OCI-LY1 (cell line): Measurements from ENCODE around the gene ZNF165.

Experiments
- EZH2 ChIP-seq: fragments of 200-600 bp; sonication (generic), shearing (Covaris generic); IDR thresholded peaks from 2 replicates; pipeline ENCODE4 v1.8.0; 2017; ENCODE audit warnings: borderline replicate concordance, mixed run types, mild to moderate bottlenecking, antibody characterized with exemption, low read length, moderate library complexity, mixed read lengths
- TF ChIP-seq, protein P1 (sequence below): fragments of 200-600 bp; sonication (generic), shearing (Covaris generic); IDR thresholded peaks from 2 replicates; pipeline ENCODE4 v1.5.1; 2017; ENCODE audit warnings: mild to moderate bottlenecking, antibody characterized with exemption, low read length, moderate library complexity, mixed read lengths

DNA sequence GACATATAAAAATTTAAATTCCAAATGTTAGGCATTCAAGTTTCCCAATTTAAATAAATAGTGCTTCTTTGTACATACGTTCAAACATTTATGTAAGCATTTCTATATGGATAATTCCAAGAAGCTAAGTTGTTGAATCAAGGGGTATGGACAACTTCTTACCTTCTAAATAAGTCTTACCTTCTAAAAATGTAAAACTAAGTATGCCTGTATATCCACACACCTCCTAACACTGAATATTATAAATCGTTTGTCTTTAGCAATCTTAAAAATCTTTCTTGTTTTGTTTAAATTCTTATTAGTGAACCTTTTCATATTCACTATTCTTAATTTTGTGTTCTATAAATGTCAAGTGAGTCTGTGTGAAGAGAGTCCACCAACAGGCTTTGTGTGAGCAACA lies 41.5 kb downstream of the ZNF165 start:
- TF ChIP-seq, protein P1, sequence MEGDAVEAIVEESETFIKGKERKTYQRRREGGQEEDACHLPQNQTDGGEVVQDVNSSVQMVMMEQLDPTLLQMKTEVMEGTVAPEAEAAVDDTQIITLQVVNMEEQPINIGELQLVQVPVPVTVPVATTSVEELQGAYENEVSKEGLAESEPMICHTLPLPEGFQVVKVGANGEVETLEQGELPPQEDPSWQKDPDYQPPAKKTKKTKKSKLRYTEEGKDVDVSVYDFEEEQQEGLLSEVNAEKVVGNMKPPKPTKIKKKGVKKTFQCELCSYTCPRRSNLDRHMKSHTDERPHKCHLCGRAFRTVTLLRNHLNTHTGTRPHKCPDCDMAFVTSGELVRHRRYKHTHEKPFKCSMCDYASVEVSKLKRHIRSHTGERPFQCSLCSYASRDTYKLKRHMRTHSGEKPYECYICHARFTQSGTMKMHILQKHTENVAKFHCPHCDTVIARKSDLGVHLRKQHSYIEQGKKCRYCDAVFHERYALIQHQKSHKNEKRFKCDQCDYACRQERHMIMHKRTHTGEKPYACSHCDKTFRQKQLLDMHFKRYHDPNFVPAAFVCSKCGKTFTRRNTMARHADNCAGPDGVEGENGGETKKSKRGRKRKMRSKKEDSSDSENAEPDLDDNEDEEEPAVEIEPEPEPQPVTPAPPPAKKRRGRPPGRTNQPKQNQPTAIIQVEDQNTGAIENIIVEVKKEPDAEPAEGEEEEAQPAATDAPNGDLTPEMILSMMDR = no peak
- no peak for TF ChIP-seq EZH2
